Transverse colon (tissue), 4 donors: ENCODE data around the gene MLH3. TPM values are rescaled to one million over a fixed set of nuclear protein-coding genes. Genes with fewer than 3 reads are reported as not detected.

Experiments used
- DNase-seq: peaks from one replicate; pipeline ENCODE4 v3.0.0-alpha.2; 2019
- H3K27ac ChIP-seq, 4 donors: fragments of 200-600 bp; sonication (generic); 2 replicates each; pipeline ENCODE4 v1.5.1; 2016 to 2018; ENCODE audit warnings: inconsistent platforms in 4 of 4
- H3K27me3 ChIP-seq: fragments of 200-600 bp; sonication (generic); 2 replicates; pipeline ENCODE4 v1.5.1; 2017; ENCODE audit warnings: inconsistent platforms
- H3K36me3 ChIP-seq, 4 donors: fragments of 200-600 bp; sonication (generic); 2 replicates each; pipeline ENCODE4 v1.5.1; 2017 to 2019; ENCODE audit warnings: inconsistent platforms in 4 of 4
- H3K4me1 ChIP-seq, 4 donors: fragments of 200-600 bp; sonication (generic); 2 replicates each; pipeline ENCODE4 v1.5.1; 2017 to 2020; ENCODE audit warnings: inconsistent platforms in 4 of 4
- H3K4me3 ChIP-seq, 4 donors: fragments of 200-600 bp; sonication (generic); 1 replicate in 1 of 4; 2 replicates in 3 of 4; pipeline versions ENCODE4 v1.5.1 to v1.6.1; 2017 to 2019; ENCODE audit warnings: inconsistent platforms in 4 of 4
- H3K9me3 ChIP-seq, 2 donors: fragments of 200-600 bp; sonication (generic); 2 replicates each; pipeline ENCODE4 v1.5.1; 2017 to 2019; ENCODE audit warnings: inconsistent platforms in 2 of 2
- CTCF ChIP-seq, 5 experiments: fragments of 200-600 bp in 3 of 5; fragments of 450-650 bp in 2 of 5; sonication (generic) in 3 of 5; IDR thresholded peaks; 1 replicate in 2 of 5; 2 replicates in 3 of 5; pipeline ENCODE4 v1.5.1; 2016 to 2017; ENCODE audit warnings: antibody characterized with exemption in 5 of 5, inconsistent platforms in 3 of 5, mild to moderate bottlenecking in 2 of 5, moderate library complexity in 1 of 5
- EP300 ChIP-seq: sonication (generic); formaldehyde crosslinking; IDR thresholded peaks from one replicate; pipeline ENCODE4 v1.6.1; 2017; ENCODE audit warnings: antibody characterized with exemption, low read depth
- POLR2A ChIP-seq: fragments of 450-650 bp; IDR thresholded peaks from one replicate; pipeline ENCODE4 v1.6.1; 2016; ENCODE audit warnings: antibody characterized with exemption, mild to moderate bottlenecking, moderate library complexity
- POLR2AphosphoS5 ChIP-seq, 3 donors: sonication (generic); formaldehyde crosslinking; IDR thresholded peaks; one replicate each; pipeline ENCODE4 v1.6.1; 2016; ENCODE audit warnings: antibody characterized with exemption in 3 of 3
- WGBS, 2 donors: methylation state at CpG; one replicate each; pipeline ENCODE4 v1.1.5; 2018; ENCODE audit warnings: low coverage in 1 of 2; 5-methylcytosine and 5-hydroxymethylcytosine counted together
- in situ Hi-C, 4 donors: fragments of 200-750 bp; cut with MboI; loops; one replicate each; pipeline versions ENCODE4 v1.15.0 to v1.15.1; 2017; ENCODE audit warnings: low sequenced_read_pairs in 3 of 4, low pct_ligation_motif_present in 1 of 4, low pct_unique_long_range_greater_than_20kb in 1 of 4
- intact Hi-C: fragments of 100-400 bp; cut with DNase I; formaldehyde crosslinking; loops from one replicate; pipeline ENCODE4 v1.15.1; 2023; ENCODE audit warnings: low total_unique reads
- total RNA-seq, 4 donors: library from RNA; depleted of rRNA; stranded (reverse); fragments of >200 nt; gene quantifications; one replicate each; pipeline ENCODE4 v1.1.0, GENCODE V29; 2016

Gene MLH3
- total RNA-seq, 4 donors from 2014 or later: 24.5 to 58.3 (median 42.5) TPM

DNA sequence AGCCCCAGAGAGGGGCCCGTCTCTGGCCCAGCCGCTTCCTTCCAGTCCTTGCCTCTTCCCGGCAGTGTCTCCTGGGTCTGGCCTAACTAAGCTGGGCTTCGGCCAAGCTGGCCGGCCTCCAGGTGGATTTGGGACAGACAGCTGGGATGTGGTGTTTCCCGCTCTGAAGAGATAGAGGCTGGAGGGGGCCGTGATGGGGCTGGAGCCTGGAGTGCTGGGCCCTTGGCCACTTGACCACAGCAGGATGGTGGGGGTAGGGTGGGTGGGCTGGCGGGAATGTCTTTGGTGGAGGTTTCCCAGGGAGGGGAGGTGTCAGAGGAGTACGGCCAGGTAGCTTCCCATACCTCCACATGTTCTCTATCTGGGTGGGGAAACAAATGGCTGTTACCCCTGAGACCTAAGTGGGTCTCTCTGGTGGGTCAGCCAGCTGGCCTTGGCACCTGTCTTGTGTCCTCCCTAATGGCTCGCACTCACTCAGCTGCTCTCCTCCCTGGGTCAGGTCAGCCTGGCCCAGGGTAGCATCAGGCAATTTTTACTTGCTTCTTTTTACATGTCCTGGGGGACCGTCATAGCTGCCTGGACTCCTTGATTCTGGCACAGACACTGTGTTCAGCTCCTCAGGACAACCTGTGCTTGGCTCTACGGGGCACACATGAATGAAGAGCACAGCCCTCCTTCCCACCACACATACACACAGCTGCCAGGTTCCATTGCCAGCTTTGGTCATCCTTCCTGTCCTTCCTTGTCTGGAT is 76.0 kb downstream of the MLH3 start:
- Histone ChIP-seq H3K4me1 (peaks cover 0 to 13% (median 1%) of the 10 kb centered on the region in 4 donors), H3K27ac (peak overlapping the region in 1 of 4 donors; percentile 36), H3K9me3 (no peaks in the 10 kb centered on the region), H3K27me3 (no peaks in the 10 kb centered on the region), H3K36me3 (no peaks in the 10 kb centered on the region), H3K4me3 (no peak overlapping the region)
- DNase-seq: peak; percentile 47
- TF ChIP-seq CTCF (IDR thresholded peaks at IDR 0.05): no peak
- no peak for TF ChIP-seq EP300
- TF ChIP-seq POLR2AphosphoS5 (IDR thresholded peaks at IDR 0.05): no peak
- no peak for TF ChIP-seq POLR2A
- intact Hi-C loops (no loop called here), in situ Hi-C loops (no loop called here)
- 75 to 82% methylated on average over 3 to 12 of the region's 12 CpGs for WGBS, 2 donors

GRCh38 chr14:74974364-74975058 is 76.8 kb downstream of the MLH3 start:
- DNase-seq: no peak

DNA sequence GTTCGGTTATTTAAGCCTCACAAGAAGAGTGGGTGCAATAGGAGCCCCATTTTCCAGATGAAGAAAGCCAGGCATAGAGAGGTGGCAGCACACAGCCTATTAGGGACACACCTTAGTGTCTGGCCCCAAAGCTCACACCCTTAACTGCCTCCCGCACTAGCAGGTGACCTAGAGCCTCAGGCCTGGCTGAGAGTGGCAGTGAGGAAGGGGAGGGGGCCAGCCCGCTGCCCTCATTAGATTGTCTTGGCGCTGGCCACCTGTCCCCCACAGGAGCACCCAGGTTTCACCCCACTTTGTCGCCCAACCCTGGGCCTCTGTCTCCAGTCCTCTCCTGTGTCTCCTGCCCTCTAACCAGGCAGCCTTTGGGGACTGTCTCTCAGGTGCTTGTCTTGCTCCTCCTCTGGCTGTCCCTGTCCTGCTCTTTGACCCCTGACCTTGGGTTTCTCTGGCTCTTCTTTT is 77.3 kb downstream of the MLH3 start:
- no peak for TF ChIP-seq POLR2AphosphoS5 (IDR thresholded peaks at IDR 0.05)
- no peak for TF ChIP-seq POLR2A
- no peak for TF ChIP-seq EP300
- no peak for TF ChIP-seq CTCF (IDR thresholded peaks at IDR 0.05)
- no peaks in the 10 kb centered on the region for H3K9me3 ChIP-seq
- DNase-seq: no peak
- no peak overlapping the region for H3K27ac ChIP-seq
- WGBS, 2 donors: 85% methylated on average over 5 of the region's 5 CpGs; no CpG with 5 or more reads in 1 of the 2 donors
- H3K36me3 ChIP-seq: no peaks in the 10 kb centered on the region
- peaks cover 0 to 13% (median 1%) of the 10 kb centered on the region in 4 donors for H3K4me1 ChIP-seq
- no peaks in the 10 kb centered on the region for H3K27me3 ChIP-seq
- intact Hi-C loops (no loop called here), in situ Hi-C loops (no loop called here)
- H3K4me3 ChIP-seq: no peak overlapping the region

More at GRCh38 chr14:74974364-74975058, 76.8 kb downstream of the MLH3 start:
- intact Hi-C loops: no loop called here
- WGBS, 2 donors: 73% methylated on average over 15 of the region's 15 CpGs; no CpG with 5 or more reads in 1 of the 2 donors
- H3K36me3 ChIP-seq: no peaks in the 10 kb centered on the region
- peaks cover 0 to 13% (median 1%) of the 10 kb centered on the region in 4 donors for H3K4me1 ChIP-seq
- H3K27me3 ChIP-seq: no peaks in the 10 kb centered on the region
- H3K9me3 ChIP-seq: no peaks in the 10 kb centered on the region
- H3K4me3 ChIP-seq: no peak overlapping the region
- in situ Hi-C loops: no loop called here
- TF ChIP-seq CTCF (IDR thresholded peaks at IDR 0.05) (no peak), EP300 (no peak), POLR2AphosphoS5 (IDR thresholded peaks at IDR 0.05) (no peak), POLR2A (no peak)
- H3K27ac ChIP-seq: peak overlapping the region in 1 of 4 donors; percentile 36

DNA sequence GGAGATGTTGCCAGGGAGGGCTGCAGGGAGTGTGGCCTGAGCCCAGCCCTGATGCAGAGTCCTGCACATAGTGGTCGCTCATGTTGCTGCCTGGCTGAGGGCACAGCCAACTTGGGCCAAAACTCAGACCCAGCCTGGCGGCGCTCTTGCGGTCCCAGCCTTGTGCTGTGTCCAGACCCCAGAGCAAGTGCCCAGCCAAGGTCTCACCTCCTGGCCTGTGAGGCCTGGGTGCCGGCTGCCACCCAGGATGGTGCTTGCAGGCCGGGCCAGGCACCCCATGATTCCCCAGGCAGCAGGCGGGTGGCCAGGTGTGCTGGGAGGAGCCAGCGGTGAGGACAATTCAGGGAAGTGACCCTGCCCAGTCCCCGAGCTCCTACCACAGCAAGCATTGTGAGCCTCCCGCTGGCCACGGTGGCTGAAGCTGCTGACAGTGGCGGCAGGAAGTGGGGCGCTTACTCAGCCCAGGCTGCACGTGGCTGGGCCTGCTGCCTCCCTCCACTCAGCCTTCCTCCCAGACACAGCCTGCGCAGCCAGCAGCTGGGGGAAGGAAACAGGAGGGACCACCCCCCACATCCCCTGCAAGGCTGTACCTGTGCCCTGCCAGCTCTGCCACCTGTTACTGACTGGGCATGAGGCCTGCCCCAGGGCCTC is 78.1 kb downstream of the MLH3 start:
- 69% methylated on average over 12 of the region's 15 CpGs; no CpG with 5 or more reads in 1 of the 2 donors for WGBS, 2 donors
- Histone ChIP-seq H3K27ac (no peak overlapping the region), H3K4me3 (no peak overlapping the region), H3K27me3 (no peaks in the 10 kb centered on the region), H3K9me3 (no peaks in the 10 kb centered on the region), H3K4me1 (peaks cover 0 to 13% (median 1%) of the 10 kb centered on the region in 4 donors), H3K36me3 (no peaks in the 10 kb centered on the region)
- no peak for TF ChIP-seq EP300
- TF ChIP-seq POLR2AphosphoS5 (IDR thresholded peaks at IDR 0.05): no peak
- no peak for TF ChIP-seq CTCF (IDR thresholded peaks at IDR 0.05)
- no peak for TF ChIP-seq POLR2A
- in situ Hi-C loops: no loop called here
- intact Hi-C loops: no loop called here
- peak; percentile 28 for DNase-seq
